Neural progenitor cell (in vitro differentiated cells): ENCODE results near the gene TMEM121.

ENCODE experiments used
- EZH2 ChIP-seq: fragments of 200-600 bp; sonication (generic); IDR thresholded peaks from 2 replicates; pipeline ENCODE4 v1.6.1; 2017; ENCODE audit warnings: antibody characterized with exemption, mild to moderate bottlenecking, moderate library complexity
- EZH2phosphoT487 ChIP-seq: fragments of 200-600 bp; sonication (generic); IDR thresholded peaks from 2 replicates; pipeline ENCODE4 v1.6.1; 2017; ENCODE audit warnings: antibody characterized with exemption
- TF ChIP-seq, protein P1 (sequence below): fragments of 200-600 bp; sonication (generic); IDR thresholded peaks from 2 replicates; pipeline ENCODE4 v1.5.1; 2017; ENCODE audit warnings: antibody characterized with exemption, mild to moderate bottlenecking

DNA sequence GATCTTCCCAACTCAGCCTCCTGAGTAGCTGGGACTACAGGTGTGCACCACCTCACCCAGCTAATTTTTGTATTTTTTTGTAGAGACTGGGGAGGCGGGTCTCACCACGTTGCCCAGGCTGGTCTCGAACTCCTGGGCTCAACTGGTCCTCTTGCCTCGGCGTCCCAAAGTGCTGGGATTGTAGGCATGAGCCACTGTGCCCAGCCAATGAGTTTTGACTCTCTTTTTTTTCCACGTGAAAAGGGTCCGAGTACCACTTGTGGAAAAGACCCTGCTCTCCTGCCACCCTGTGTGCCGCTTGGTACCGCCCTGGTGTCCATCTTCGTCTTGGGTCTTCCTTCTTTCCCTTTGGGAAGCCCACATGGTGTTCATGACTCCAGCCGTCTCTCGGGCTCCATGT lies 17.8 kb upstream of the TMEM121 start:
- TF ChIP-seq, protein P1, sequence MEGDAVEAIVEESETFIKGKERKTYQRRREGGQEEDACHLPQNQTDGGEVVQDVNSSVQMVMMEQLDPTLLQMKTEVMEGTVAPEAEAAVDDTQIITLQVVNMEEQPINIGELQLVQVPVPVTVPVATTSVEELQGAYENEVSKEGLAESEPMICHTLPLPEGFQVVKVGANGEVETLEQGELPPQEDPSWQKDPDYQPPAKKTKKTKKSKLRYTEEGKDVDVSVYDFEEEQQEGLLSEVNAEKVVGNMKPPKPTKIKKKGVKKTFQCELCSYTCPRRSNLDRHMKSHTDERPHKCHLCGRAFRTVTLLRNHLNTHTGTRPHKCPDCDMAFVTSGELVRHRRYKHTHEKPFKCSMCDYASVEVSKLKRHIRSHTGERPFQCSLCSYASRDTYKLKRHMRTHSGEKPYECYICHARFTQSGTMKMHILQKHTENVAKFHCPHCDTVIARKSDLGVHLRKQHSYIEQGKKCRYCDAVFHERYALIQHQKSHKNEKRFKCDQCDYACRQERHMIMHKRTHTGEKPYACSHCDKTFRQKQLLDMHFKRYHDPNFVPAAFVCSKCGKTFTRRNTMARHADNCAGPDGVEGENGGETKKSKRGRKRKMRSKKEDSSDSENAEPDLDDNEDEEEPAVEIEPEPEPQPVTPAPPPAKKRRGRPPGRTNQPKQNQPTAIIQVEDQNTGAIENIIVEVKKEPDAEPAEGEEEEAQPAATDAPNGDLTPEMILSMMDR: no peak
- TF ChIP-seq EZH2phosphoT487 (no peak), EZH2 (no peak)
